Testis (tissue), 2 donors: ENCODE data around the gene KLC1.
"Not testable (repeated sequence)": the region's sequence is repeated elsewhere in the genome, so short reads cannot be mapped to it uniquely, and the experiment has no call there.

Experiments
- CTCF ChIP-seq, 3 experiments: fragments of 450-650 bp in 2 of 3; fragments of 200-600 bp in 1 of 3; sonication (generic) in 1 of 3; IDR thresholded peaks; one replicate each; pipeline ENCODE4 v1.5.1; 2016 to 2019; ENCODE audit warnings: antibody characterized with exemption in 3 of 3, mild to moderate bottlenecking in 2 of 3, moderate library complexity in 1 of 3
- POLR2A ChIP-seq: fragments of 450-650 bp; IDR thresholded peaks from one replicate; pipeline ENCODE4 v1.6.1; 2017; ENCODE audit warnings: antibody characterized with exemption, mild to moderate bottlenecking, moderate library complexity

- not testable (repeated sequence) for TF ChIP-seq POLR2A; CTCF (IDR thresholded peaks at IDR 0.05)
These were observed 19.9 kb upstream of the KLC1 start for GRCh38 chr14:103609081-103609480.
